ENCODE results near the gene AADACL2.

DNA sequence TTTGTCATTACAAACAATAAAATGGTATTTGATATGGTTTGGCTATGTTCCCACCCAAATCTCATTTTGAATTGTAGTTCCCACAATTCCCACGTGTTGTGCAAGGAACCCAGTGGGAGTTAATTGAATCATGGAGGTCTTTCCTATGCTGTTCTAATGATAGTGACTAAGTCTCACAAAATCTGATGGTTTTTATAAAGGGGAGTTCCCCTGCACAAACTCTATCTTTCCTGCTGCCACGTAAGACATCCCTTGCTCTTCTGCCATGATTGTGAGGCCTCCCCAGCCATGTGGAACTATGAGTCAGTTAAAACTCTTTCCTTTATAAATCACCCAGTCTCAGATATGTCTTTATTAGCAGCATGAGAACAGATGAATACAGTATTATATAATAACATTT lies 64.7 kb downstream of the AADACL2 start:
- TF ChIP-seq GATA2 (IDR thresholded peaks at IDR 0.05; ENCODE audit: low read depth, low read length), result no peak
- TF ChIP-seq GATA3 (IDR thresholded peaks at IDR 0.05; ENCODE audit: low read depth, low read length), result no peak
